ENCODE data around the gene PTPN9.
"Not testable (repeated sequence)": the region's sequence is repeated elsewhere in the genome, so short reads cannot be mapped to it uniquely, and the experiment has no call there.

DNA sequence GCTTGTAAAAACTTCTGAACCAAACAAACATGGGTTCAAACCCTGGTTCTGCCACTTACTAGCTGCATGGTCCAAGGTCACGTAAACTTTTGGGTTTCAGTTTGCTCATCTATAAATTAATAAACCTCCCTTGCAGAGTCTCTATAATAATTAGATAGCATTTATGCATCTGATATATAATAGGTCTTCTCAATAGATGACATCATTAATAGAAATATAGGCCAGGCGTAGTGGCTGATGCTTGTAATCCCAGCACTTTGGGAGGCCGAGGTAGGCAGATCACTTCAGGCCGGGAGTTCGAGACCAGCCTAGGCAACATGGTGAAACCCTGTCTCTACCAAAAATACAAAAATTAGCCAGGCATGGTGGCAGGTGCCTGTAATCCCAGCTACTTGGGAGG is 102.0 kb downstream of the PTPN9 start:
- TF ChIP-seq, protein P1, sequence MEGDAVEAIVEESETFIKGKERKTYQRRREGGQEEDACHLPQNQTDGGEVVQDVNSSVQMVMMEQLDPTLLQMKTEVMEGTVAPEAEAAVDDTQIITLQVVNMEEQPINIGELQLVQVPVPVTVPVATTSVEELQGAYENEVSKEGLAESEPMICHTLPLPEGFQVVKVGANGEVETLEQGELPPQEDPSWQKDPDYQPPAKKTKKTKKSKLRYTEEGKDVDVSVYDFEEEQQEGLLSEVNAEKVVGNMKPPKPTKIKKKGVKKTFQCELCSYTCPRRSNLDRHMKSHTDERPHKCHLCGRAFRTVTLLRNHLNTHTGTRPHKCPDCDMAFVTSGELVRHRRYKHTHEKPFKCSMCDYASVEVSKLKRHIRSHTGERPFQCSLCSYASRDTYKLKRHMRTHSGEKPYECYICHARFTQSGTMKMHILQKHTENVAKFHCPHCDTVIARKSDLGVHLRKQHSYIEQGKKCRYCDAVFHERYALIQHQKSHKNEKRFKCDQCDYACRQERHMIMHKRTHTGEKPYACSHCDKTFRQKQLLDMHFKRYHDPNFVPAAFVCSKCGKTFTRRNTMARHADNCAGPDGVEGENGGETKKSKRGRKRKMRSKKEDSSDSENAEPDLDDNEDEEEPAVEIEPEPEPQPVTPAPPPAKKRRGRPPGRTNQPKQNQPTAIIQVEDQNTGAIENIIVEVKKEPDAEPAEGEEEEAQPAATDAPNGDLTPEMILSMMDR (IDR thresholded peaks at IDR 0.05; ENCODE audit: low read length) = not testable (repeated sequence)
- not testable (repeated sequence) for TF ChIP-seq EZH2 (optimal IDR thresholded peaks at IDR 0.05; ENCODE audit: low read depth, low read length)

Data from MM.1S (cell line).